GM19395 (cell line): Measurements from ENCODE around the gene FGF14.
A peak's percentile ranks its signal among the peaks of the same experiment; 100 is the strongest.

Experiments used
- ATAC-seq: cut with Tn5 transposase; IDR thresholded peaks from one replicate; pipeline ENCODE4 v1.9.1; 2021; ENCODE audit warnings: mild to moderate bottlenecking, moderate library complexity; ENCODE audit not compliant: unreplicated experiment

The FGF14 gene

DNA sequence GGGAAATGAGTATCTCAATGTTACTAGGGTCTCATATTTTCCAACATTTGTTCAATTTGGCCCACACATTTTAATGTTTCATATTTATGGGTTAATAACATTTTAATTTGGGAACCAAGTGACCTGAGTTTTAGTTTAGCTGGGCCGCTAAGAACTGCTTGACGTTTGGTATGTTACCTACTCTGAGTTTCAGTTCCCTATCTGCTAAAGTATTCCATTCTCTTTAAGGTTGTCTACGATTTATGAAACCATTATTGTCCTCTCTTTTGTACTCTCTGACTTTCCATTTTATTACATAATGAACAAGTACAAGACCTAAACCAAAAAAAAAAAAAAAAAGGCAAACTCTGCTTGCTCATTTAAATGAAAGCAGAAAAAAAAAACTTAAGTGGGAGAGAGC lies 89.9 kb downstream of the FGF14 start:
- peak; percentile 78 for ATAC-seq

DNA sequence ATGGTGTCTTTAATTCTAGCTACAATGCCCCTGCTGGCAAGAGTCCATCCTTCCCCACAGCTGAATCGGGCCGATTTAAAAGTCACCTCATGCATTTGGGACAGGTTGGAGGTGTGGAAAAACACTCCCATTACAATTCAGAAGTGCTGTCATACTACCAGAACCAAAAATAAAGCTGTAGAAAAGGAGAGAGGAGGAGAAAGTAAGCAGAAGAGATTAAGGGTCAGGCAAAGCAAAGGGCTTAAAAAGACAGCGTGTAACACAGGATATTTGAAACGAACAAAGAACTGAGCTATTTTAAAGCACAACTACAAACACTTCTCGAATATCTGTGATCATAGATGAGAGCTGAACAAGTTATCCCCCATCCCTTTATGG lies 90.4 kb downstream of the FGF14 start:
- ATAC-seq: no peak

DNA sequence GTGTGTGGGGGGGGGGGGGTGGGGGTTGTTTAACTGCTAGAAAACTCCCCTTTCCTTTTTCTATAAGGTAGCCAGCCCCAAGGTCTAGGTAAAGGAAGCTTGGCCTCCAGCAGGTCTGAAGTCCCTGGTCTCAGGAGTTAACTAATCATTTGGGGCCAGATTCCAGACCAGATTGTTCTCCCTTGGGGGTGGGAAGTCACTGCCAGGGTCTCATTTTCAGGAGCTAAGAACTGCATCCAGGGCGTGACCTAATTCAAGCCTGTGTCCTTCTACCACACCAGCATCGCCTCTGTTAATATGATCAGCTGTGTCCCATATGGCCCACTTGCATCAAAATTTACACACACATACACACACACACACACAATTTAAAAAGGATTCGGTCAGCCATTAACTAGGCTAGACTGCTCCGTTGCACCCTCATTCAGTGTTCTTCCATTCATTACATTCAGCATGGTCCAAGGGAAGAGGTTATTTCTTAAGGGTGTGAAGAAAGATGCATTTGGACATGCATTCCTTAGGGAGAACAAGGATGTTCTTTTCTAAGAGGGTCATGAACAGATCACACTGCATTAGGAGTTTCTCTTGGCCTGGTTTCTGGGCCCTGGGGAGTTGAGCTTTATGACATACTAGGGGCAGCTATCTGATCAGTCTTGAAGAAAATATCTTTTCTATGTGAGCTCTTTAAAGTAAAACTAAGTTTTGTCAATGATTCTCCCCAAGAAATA lies 91.0 kb downstream of the FGF14 start:
- ATAC-seq: no peak

- no peak for ATAC-seq
Observed at GRCh38 chr13:102309110-102309509, 92.7 kb downstream of the FGF14 start.

DNA sequence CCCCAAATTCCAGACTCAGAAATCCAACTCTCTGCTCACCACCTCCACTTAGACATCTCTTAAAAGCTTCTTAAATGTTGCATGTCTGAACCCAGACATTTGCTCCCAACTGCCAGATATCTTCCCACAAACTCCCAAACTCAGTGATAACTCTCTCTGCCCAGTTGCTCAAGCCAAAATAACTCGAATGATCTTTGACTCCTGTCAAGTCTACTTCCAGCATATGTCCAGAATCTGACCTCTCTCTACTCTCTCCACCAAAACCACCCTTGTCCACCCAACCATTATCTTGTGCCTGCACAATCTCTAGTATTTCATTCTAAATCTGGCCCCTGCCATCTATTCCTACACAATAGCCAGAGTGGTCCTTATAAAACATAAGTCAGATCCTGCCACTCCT lies 99.3 kb downstream of the FGF14 start:
- ATAC-seq: no peak

DNA sequence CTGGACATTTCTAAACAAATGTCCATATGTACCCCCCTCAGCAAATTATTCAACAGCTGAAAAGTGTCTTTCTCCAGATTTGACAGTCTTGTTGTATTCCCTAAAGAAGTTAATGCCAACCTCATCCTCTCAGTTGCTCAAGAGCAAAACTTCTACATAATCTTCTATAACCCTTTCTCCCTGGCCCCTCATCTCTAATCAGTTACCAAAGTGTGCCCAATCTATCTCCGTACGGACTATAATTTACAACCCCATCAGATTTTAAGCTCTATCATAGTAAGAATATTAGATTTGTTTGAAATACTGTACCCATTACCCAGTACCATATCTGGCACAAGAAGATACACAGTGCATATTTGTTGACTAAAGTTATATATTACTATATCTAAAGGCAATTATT lies 101.5 kb downstream of the FGF14 start:
- ATAC-seq: no peak

DNA sequence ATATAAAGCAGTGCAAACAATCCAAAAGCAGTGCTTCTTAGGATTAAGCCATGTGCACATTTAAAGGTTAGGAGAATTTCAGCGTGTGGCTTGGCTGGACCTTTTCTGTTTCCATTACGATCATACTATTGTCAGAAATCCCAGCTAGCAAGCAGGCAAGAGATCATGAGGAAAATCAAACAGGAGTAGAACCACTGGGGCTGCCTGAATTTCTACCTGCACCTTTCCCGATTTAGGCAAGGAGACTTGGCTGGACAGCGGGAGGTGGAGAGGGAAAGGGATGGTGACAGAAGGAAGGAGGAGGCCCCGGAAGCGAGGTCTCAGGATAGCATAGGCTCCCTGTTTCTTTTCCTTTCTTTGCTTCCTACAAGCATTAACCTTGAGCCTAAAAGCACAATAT lies 102.5 kb downstream of the FGF14 start:
- ATAC-seq: no peak

GRCh38 chr13:102298051-102298450 lies 103.8 kb downstream of the FGF14 start:
- no peak for ATAC-seq

- no peak for ATAC-seq
Observed at GRCh38 chr13:102295316-102296048, 106.4 kb downstream of the FGF14 start.

- ATAC-seq: no peak
Observed at GRCh38 chr13:102294407-102295018, 107.3 kb downstream of the FGF14 start.

- ATAC-seq: no peak
Observed at GRCh38 chr13:102293723-102294122, 108.1 kb downstream of the FGF14 start.

DNA sequence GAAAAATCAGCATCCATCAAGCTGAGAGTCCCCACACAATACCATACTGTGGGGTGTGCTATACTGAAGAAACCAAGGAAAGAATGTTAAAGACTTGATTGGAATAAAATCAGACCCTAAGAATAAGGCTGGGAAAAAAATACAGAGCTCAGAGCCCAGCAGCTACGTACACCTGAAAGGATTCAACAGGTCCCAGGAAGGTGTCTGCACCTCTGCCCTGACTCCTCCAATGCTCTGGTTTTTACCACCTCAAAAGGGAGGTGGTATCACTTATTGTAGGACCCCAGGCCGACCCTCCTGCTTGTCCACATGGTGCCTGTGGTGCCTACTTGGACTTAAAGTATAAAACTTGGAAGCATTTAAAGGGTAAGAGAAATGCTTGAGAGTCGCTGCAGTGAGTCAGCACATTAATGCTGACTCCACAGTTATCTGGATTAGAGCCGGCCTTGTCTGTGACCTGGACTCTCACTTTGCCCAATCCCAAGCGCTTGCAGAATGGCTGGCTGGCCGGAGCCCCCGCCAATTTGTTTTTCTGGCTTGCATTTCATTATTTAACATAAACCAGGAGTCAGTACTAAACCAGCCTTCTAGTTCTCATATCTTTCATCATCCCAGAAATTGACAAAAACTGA lies 110.1 kb downstream of the FGF14 start:
- ATAC-seq: no peak

DNA sequence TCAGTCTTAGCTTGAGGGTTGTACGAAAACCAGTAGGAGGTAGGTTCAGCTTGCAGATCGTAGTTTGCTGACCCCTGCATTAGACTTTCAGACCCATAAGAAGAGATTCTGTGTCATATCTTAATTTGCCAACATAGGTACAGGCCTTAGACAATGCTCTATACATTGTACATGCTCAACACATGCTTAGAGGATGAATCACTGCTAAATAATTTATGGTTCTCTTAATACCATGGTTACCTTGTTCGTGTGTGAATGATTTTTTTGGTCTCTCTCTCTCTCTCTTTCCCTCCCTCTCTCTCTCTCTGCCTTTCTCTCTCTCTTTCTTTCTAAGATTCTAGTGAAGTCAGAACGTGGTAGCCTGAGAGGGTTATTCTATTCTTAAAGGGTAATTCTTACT lies 112.2 kb downstream of the FGF14 start:
- no peak for ATAC-seq

DNA sequence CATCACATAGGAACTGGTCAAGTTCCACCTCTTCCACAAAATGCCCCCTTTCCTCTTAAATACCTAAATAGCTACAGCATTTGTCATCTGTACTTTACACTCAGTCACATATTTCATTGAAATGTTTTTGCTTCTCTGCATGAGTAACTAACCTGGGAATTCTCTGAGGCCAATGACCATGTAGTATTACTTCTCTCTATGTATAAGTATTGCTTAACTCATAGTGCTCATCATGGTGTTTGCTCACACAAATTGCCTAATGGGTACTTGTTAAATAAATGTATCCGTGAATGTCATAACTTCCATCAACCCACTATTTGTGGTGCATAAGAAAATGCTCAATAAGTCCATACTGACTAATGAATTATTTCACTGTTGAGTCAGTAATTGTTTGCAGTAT lies 115.5 kb downstream of the FGF14 start:
- no peak for ATAC-seq

DNA sequence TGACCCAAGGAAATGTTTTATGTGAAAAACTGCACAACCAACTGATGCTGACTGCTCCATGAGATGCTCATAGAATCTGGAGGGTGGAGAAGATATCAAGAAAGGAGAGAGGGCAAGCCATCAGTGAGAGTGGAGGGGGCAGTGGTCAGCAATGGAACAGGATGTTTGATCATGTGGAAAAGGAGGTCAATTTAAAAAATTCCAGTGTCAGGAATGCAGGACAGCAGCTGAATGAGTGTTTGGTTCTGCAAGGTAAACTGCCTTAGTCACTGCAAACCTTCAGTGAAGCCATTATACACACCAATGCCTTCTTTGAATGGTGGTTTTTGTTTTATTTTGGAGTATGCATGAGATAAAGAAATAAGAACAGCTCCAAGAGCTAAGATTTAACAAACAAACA lies 121.5 kb downstream of the FGF14 start:
- no peak for ATAC-seq

GRCh38 chr13:102277286-102277685 lies 124.6 kb downstream of the FGF14 start:
- no peak for ATAC-seq

DNA sequence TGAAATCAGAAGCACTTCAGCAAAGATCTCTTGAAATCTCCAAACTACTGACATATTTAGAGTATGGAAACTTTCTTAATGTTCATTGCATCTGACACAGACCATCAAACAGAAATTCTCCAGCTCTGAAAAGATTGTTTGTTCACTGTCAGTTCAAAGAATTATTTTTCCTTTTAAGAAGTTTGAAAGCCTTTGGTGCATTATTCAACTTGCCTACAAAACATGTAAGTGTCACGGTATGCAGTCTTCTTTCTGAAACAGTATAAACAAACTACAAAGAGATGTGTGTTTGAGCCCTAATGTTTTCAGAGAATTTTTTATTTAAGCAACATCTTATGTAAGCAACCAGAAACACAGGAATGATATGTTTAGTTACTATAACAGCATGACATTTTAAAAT lies 125.4 kb downstream of the FGF14 start:
- no peak for ATAC-seq

GRCh38 chr13:102275969-102276368 lies 125.9 kb downstream of the FGF14 start:
- ATAC-seq: no peak

- no peak for ATAC-seq
Observed at GRCh38 chr13:102273111-102273510, 128.7 kb downstream of the FGF14 start.

DNA sequence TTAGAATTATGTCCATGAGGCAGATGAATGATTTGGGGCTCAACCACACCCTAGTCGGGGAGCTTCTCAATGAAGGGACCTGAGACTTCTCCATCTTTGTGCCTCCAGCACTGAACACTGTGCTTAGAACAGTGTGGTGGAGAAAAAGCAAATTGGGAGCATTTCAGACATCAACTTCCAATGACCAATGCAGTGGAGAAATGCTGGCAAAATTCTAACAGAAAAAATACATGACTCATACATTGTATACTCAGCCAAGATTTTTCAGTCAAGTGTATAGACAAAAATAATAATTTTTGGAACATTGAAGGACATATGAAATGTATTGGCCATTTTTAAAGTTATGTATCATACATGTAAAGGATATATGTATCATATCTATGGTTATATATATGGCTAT lies 134.7 kb downstream of the FGF14 start:
- ATAC-seq: no peak

DNA sequence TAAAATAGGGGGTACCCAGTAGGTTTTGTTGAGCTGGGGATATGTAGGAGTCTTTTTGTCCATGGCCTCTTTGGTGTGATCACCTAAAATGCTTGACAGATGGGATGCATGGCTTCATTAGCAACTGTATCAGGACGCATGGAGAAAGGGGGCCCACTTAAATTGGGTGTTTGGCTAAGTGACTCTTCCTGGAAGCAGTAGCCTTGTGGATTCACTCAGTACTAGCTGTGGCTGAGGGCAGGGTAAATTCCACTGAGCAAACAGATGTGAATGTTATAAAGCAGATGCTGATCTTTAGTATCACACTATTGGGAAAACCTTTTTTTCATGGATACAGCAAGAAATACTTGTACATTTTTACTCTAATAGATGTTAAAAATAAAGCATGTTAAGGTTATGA lies 140.0 kb downstream of the FGF14 start:
- no peak for ATAC-seq

DNA sequence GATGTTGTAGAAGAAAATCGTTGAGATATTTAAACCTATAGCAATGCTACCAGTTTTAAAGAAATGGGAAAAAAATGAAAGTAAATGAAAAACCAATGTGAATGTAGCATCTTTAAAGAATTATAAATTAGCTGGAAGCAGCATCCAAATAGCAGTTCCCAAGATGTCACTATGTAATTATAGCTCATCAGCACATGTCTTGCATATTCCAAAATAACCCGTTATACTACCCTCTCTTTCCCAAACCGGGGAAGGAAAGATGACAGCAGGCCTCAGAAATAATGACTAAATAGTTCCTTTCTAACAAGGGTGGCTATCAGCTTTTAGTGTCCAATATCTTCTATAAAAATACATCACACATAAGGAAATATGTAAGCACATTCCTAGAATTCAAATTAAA lies 140.5 kb downstream of the FGF14 start:
- ATAC-seq: no peak
